Hepatocyte (in vitro differentiated cells): ENCODE results near the gene DOC2B.

Experiments
- CTCF ChIP-seq: fragments of 200-600 bp; sonication (generic); IDR thresholded peaks from 2 replicates; pipeline ENCODE4 v1.5.1; 2016; ENCODE audit warnings: antibody characterized with exemption, mild to moderate bottlenecking; ENCODE audit not compliant: poor library complexity
- EZH2phosphoT487 ChIP-seq: fragments of 200-600 bp; sonication (generic); IDR thresholded peaks from one replicate; pipeline ENCODE4 v1.6.1; 2018; ENCODE audit warnings: antibody characterized with exemption, mild to moderate bottlenecking, low read depth, moderate library complexity; ENCODE audit not compliant: unreplicated experiment, severe bottlenecking

GRCh38 chr17:159609-160008 lies 21.8 kb downstream of the DOC2B start:
- TF ChIP-seq CTCF (no peak), EZH2phosphoT487 (no peak)
